GM21515 (cell line): ENCODE data around the gene MINDY4.

Source experiments
- ATAC-seq: cut with Tn5 transposase; IDR thresholded peaks from one replicate; pipeline ENCODE4 v1.9.1; 2021; ENCODE audit not compliant: unreplicated experiment

Gene MINDY4

DNA sequence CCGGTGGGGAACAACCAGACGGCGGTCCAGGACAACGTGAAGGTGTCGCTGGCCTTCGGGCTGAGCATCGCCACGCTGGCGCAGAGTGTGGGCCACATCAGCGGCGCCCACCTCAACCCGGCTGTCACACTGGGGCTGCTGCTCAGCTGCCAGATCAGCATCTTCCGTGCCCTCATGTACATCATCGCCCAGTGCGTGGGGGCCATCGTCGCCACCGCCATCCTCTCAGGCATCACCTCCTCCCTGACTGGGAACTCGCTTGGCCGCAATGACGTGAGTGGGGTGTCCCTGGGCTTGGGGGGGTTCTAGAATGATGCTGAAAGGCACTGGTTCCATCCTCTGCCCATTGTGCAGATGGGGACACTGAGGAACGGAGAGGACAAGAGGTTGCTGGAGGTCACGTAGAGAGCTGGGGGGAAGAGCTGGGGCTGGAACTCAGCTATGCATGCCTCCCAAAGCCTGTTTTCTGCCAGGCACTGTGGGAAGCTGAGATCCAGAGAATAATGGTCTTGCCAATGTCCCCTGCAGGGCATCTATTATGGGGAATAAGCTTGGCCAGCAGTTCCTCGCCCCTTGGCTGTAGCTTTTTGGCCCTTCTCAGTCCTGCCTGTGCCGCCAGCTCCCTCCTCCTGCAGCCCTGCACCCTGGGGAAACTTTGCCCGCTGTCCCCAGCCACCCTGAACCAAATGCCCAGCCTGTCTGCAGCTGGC, 141.0 kb downstream of the MINDY4 start:
- no peak for ATAC-seq

GRCh38 chr7:30912731-30912985, 141.4 kb downstream of the MINDY4 start:
- no peak for ATAC-seq

DNA sequence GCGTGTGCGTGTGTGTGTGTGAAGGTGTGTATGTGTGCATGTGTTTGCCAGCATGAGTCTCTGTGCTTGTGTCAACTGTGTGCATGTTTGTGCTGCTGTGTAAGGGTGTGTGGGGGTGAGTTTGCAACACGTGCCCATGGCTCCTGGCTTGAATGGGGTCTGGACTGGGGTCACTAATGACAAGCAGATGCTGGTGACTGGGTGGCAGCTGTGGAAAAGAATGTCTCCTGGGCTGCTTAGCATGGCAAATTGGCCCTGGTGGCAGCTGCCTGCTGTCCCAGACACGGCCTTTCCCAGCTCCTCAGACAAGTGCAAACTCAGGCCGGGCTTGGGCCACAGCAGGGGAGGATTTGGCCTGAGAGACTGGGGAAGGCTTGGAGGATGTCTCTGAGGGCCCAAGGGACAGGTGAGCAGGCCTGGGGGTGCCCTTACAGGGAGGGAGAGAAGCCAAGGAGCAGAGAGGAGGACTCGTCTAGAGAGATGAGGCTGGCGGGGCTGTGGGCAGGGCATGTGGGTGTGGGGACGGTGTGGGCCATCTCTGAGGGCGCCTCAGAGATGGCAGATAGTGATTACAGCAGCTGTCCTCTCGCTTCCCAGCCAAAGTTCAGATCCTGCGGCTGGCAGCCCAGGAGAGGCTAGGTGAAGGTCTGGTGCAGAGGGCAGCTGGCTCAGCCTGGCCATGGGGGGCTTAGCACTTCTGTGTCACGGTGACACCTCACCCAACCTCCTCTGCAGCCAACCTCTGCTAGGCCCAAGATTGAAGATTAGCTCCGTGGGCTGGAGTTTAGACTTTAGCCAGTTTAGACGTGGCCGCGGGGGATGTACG, 142.0 kb downstream of the MINDY4 start:
- no peak for ATAC-seq

DNA sequence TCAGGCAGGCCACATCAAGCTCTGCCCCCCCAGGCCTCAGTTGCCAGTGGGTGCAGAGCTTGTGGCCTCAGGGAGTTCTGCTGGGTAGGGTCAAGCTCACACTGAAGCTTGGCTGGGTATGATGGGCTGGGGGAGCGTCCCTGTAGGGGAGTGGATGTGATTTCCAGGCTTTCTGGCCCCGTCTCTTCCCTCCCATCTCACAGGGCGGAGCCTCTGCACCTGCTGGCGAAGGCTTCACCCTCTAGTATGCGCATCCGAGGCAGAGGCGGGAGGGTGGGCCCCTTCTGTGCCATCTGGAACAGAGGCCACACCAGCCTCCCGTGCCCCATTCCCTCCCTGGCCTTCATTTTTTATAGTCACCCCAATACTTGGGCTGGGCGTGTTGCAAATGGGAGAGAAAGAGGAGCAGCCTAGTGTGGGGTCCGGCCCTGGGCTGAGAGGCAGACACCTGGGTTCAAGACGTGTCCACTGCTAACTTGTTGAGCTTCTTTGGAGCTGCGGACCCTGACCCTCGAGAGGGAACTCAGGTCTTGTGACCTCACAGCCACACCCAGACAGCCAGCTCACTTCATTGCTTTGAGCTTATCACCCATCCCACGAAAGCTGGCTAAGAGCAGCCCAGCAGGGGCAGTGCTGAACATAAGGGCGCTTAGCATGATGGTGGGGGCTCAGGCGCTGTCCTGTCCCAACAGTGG, 142.8 kb downstream of the MINDY4 start:
- ATAC-seq = no peak

GRCh38 chr7:30914596-30914995, 143.4 kb downstream of the MINDY4 start:
- no peak for ATAC-seq

DNA sequence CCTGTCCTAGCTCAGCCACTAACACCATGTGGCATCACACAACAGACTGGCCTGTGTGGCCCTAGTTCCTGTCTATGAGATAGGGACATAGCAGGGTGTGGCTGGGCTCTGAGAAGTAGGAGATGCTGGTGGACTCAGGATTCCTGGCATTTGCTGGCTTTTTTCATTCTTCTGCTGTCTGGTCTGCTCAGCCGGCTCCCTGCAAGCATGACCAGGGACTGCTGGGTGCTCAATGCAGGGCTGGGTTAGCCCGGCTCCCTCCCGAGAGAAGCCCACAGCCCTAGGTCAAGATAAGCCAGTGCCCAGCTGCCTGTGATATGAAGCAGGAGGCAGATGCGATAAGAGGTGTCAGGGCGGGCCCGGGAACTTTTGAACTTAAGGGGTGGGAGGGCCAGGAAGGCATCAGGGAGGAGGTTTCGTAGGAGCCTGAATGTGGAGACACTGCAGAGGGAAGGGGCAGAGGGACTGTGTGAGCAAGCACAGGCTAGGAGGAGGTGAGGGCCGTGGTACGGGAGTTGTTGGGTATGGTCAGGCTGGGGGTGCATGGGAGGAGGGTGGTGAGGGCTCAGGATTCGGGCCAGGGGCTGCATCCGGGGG, 143.9 kb downstream of the MINDY4 start:
- no peak for ATAC-seq

DNA sequence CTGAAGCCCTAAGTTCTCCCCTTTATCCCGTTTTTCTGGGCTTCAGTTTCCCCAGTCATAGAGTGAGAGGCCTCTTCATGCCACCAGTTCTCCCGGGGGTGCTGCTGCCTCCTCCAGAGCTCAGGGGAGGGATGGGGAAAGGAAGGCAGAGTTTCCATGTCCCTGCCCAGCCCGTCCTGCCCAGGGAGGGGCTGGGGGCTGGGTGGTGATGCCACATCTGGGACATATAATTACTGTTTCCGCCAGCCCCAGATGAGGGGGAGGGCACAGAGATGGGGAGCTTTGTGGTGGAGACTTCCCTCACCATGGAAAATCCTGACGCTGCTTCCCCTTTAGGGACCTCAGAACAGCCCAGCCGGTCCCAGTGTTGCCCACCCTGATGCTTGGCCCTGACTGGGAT, 144.5 kb downstream of the MINDY4 start:
- ATAC-seq = no peak

GRCh38 chr7:30916255-30916654, 145.0 kb downstream of the MINDY4 start:
- ATAC-seq = no peak

GRCh38 chr7:30916767-30917166, 145.6 kb downstream of the MINDY4 start:
- ATAC-seq = no peak

GRCh38 chr7:30917216-30917893, 146.1 kb downstream of the MINDY4 start:
- no peak for ATAC-seq

- ATAC-seq = no peak
Measured at GRCh38 chr7:30918676-30919075, 147.5 kb downstream of the MINDY4 start.

DNA sequence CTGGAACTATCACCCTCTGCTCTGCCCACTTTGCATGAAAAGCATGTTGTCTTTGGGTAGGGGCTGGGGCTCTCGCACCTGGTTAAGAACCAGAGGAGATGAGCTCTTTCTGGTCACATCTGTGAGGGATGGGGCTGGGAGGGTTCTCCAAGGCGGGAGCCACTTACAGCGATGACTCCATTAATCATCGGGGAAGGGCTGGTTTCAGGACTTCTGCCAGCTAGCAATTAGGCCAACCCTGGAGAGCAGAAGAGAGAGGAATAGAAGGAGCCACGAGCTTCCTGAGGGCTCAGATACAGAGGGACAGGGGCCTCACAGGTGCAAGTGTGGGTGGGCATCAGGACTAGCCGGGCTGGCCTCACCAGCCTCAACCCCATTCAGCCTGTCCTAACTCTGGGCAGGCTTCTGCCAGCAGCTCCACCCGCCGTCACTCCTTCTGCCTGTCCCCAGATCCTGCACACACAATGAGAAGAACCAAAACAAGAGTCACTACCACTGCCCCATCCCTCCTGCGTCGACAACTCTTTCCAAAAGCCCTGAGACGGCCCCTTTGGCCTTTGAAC, 148.9 kb downstream of the MINDY4 start:
- ATAC-seq = no peak

- ATAC-seq = no peak
Measured at GRCh38 chr7:30920584-30921539, 149.6 kb downstream of the MINDY4 start.

DNA sequence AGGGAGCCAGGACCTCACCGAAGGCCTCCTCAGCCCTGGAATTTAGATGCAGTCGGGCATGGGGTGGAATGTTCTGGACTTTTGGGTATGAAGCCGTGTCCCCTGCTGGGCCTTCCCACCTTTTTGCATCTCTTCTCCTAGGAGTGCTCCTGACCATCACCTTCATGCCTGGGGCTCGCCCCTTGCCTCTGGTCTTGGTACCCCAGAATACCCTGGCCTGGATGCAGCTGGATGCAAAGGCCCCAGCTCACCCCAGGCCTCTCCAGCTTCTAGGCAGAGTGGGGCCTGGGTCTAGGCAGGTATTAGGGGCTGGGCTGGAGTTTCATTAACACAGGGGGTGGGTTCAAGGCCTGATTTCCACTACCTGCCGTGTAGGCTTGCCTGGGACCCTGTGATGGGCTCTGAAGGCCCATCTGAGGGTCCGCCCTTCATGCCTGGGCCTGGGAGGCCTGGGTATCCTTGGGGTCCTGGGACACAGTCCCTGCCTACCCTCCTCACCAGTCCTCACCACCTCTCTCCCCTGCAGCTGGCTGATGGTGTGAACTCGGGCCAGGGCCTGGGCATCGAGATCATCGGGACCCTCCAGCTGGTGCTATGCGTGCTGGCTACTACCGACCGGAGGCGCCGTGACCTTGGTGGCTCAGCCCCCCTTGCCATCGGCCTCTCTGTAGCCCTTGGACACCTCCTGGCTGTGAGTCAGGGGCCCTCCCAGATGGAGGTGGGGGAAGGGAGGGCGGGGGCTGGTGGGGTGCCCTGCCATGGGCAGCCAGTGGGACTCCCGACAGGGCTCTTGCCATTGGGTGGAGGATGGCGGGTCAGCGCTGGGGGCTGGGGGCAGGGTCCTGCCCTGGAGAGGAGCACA, 150.6 kb downstream of the MINDY4 start:
- no peak for ATAC-seq

DNA sequence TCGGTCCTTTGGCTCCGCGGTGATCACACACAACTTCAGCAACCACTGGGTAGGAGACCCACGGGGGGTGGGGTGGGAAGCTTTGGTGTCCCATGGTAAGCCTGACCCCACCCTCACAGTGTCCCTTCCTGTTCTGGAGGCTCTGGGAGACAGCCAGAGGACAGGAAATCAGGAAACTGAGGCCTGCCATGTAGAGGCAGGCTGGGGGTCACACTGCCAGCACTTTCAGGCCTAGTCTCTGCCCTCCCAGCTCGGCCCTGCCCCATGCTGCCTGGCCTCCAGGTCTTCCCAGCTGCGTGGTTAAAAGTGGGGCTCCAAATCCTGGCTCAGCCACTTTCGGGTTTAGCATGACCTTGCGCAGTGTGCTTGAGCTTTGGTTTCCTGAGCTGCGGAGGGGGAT, 151.4 kb downstream of the MINDY4 start:
- no peak for ATAC-seq

GRCh38 chr7:30923009-30923773, 152.0 kb downstream of the MINDY4 start:
- no peak for ATAC-seq

GRCh38 chr7:30923774-30924413, 152.7 kb downstream of the MINDY4 start:
- ATAC-seq = no peak

DNA sequence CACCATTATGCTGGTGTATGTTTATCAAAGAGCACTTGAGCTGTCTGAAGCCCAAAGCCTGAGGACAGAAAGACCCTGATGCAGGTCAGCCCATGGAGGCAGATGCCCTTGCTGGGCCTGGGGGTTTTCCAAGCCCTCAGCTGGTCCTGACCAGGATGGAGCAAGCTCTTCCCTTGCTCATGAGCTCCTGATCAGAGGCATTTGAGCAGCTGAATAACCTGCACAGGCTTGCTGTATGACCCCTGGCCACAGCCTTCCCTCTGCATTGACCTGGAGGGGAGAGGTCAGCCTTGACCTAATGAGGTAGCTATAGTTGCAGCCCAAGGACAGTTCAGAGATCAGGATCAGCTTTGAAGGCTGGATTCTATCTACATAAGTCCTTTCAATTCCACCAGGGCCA, 153.4 kb downstream of the MINDY4 start:
- no peak for ATAC-seq
